ENCODE data around the gene FBXW4.

- TF ChIP-seq CTCF (IDR thresholded peaks at IDR 0.05; ENCODE audit: insufficient read depth, low read depth, low read length) (no peak), EZH2 (IDR thresholded peaks at IDR 0.05; ENCODE audit: insufficient read depth, low read length) (no peak)
Observed at GRCh38 chr10:101666083-101666482, 28.9 kb downstream of the FBXW4 start.

All from astrocyte (in vitro differentiated cells and primary cell).